Eye (tissue), 1 donor: ENCODE measurements around the gene NDFIP2.

ENCODE experiments used
- DNase-seq: peaks from one replicate; pipeline ENCODE4 v3.0.0-alpha.2; 2015

The NDFIP2 gene

DNA sequence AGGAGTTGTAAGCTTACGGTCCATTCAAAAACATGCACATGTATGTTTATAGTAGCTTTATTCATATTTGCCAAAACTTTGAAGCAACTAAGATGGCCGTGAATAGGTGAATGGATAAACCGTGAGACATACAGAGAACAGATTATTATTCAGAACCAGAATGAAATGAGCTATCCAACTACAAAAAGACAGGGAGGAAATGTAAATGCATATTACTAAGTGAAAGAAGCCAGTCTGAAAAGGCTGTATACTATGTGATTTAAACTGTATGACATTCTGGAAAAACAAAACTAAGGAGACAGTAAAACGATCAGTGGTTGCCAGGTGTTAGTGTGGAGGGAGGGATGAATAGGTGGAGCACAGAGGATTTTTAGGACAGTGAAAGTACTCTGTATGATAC is 19.9 kb downstream of the NDFIP2 start:
- DNase-seq: no peak

DNA sequence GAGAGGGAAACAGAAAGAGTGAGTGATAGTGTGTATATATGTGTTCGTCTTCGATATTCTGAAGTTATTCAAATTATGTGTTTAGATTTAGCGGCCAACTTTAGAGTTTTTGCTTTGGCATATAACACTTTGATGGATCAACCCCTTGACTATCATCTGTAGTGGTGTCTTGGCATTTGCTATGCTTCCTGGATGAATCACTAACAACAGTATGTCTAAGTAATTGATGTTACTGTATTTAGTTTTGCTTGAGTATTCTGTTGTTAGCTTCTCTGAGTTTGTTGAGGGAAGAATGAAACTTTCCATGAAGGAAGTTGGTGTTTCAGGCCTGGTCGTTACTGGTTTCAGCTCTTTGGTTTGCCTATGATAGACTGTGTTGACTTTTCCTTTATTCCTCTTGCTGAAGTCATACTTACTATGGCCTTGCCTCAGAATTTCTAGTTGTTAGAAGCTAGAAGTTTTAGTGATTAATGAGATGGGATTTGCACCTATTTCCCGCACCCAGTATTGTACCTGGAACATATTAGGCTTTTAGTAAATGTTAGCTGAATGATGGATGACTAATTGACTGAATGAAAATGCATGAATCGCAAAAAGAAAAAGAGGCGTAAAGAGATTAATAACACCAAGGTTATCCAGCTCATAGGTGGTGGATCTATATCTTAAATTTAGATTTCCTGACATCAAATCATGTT is 20.7 kb downstream of the NDFIP2 start:
- no peak for DNase-seq

DNA sequence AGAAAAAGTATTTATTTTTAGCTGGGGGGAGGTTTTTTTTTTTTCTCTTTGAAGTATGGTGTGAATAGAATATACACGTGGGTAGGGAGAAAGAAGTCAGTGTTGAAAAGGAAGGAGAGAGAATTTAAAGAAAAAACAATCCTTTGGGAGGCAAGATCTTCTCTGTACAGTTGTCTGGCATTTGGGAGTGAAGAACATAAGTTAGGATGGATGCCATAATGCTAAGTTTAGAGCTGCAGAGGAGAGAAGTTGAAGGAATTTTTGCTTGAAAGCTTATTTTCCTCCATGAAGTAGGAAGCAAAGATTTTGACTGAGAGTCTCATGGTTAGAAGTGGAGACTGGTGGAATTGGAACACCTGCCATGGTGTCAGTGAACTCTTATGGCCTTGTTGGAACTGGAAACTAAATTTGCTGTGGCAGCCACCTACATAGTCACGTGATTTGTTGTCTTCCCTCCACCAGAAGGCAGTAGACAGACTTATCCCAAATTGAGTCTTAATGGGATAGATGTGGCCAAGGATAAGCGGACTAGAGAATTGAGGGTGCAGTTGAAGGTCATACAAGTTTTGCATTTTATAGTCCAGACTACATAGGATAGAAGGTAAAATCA is 22.0 kb downstream of the NDFIP2 start:
- no peak for DNase-seq

DNA sequence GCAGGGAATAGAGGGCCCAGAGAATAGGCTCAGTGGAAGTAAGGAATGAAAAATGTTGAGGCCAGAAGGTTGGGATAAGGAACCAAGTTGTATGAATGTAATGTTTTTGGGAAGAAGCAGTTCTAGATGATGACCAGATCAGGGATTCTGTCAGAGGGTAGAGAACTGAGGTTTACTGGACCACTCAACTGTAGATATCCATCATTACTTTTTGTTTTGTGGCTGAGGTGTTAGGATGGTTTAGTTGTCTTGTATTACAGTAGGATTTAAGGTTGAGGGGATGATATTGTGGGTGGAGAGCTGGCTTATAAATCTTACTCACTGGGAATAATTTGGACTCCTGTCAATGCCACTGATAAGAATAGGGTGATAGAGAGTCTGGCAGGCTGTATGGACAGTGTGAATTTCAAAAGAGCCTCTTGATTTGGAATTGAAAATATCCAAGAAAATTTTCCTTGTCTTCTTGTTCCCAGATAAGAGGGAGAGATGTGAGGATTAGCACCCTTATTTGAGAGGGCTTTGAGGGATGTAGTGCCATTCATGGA is 22.6 kb downstream of the NDFIP2 start:
- DNase-seq: no peak

DNA sequence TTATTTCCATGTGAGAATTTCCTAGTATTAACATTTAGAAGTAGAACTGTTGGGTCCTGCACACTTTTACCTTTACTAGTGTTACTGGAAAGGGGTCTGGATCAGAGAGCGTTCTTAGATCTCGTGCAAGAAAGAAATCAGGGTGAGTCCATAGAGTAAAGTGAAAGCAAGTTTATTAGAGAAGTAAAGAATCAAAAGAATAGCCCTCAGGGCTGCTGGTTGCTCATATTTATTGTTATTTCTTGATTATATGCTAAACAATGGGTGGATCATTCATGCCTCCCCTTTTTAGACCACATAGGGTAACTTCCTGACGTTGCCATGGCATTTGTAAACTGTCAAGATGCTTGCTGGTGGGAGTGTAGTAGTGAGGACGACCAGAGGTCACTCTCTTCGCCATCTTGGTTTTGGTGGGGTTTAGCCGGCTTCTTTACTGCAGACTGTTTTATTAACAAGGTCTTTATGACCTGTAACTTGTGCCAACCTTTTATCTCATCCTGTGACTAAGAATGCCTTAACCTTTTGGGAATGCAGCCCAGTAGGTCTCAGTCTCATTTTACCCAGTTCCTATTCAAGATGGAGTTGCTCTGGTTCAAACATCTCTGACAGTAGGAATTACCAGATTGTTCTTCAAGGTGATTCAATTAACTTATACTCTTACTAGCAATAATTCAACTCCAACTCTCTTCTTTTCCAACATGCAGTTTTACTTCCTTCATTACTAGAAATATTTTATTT is 27.4 kb downstream of the NDFIP2 start:
- no peak for DNase-seq

DNA sequence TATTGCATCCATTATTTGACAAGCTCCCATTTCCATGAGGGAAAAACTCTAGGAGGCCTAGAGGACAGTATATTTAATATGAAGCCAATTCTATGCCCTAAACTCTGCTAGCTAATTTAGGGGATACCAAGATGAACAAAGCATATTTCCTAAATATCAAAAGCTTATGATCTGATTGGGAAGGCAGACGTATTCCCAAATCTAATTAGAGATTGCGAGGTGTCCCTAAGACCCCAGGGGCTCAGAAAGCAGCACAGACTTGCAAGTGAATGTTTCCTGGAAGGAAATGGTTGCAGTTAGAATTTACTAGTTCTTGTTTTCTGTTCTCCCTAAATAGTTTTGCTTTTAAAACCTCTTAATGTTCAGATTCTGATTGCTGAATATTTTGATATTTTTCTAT is 30.7 kb downstream of the NDFIP2 start:
- DNase-seq: no peak

DNA sequence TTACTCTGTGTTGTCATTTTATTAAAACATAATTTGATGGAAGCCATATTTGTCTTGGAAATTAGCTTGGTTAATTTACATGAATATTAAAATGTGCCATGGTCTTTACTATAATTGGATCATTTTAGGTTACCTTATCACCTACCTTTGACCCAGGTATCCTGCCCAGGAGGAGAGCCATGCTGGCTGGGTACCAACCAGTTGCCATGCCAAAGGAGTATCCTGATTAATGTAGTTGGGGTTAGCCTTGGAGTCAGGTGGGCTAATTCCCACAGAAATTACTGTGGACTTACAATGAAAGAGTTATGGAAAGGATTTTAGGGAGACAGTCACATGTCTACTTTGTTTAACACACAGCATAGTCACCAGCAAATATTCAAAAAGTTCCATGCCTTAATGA is 32.0 kb downstream of the NDFIP2 start:
- no peak for DNase-seq

DNA sequence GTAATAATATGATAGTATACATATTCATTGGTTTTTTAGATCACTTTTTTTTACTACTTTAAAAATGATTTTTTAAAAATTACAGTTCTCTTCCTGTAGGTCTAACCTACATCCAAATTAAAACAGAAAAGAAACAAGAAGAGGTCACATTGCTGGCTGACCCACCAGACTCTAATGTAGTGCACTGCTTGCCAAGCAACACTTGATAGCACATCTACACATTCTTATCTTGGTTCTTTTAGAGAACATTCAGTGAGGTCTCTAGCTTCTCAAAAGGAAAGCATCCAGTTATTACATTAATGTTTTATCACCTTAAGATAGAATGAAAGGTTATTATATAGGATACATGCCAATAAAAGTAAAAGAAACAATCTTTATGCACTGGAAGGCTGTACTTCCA is 35.6 kb downstream of the NDFIP2 start:
- no peak for DNase-seq

DNA sequence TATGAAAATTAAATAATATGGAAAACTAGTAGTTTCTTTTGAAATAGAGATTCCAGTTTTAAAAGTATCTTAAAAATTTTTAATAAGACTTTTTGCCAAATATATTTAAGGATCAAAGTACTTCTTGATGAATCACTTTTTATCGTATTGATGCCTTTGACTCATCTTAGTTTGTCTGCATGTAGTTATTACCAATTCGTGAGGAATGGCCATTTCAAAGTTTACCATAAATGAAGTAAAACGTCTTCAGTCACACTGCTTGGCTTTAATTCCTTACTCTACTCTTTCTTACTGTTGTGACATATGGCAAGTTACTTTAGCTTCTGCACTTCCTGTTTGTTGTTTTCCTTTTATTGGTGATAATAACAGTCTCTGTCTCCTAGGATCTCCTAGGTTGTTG is 38.3 kb downstream of the NDFIP2 start:
- DNase-seq: no peak

DNA sequence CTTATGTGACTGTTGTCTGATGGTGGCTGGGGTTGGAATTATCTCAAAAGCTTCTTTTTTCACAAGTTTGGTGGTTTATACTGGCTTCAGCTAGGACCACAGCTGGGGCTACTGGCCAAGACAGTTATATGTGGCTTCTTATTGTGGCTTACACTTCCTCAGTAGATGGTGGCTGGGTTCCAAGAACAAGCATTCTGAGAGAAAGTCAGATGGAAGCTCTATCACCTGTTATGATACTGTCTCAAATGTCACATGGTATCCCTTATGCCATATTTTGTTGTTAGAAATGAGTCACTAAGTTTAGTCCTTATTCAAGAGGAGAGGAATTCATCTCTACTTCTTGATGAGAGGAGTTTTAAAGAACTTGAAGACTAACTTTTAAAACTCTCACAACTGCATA is 41.6 kb downstream of the NDFIP2 start:
- no peak for DNase-seq

DNA sequence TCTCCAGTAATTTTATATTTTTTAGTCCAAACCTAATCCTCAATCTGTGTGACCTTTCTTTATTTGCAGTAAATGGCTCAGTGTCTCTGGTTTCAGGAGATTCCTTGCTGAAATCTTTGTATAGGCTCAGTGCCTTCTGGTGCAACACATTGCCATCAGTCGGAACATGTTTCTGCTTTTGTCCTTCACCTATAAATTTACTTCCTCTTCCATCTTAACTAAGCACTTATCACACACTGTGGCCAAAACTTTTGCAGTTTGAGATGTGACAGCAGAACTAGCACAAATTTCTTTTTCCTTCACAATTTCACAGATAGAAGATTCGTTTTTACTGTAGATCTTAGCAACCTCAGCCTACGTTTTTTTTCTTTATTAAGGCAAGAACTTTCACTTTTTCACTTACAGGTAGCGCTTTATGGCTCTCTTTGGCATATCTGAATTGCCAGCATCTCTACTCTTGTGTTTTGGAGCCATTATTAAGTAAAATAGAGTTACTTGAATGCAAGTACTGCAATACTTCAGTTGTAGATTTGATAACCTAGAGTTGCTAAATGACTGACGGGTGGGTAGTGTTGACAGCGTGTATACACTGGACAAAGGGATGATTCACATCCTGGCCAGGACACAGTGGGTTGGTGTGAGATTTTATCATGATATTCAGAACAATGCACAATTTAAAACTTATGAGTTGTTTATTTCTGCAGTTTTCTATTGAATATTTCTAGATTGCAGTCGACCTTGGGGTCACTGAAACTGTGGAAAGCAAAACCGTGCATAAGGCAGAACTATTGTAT is 44.3 kb downstream of the NDFIP2 start:
- DNase-seq: no peak

DNA sequence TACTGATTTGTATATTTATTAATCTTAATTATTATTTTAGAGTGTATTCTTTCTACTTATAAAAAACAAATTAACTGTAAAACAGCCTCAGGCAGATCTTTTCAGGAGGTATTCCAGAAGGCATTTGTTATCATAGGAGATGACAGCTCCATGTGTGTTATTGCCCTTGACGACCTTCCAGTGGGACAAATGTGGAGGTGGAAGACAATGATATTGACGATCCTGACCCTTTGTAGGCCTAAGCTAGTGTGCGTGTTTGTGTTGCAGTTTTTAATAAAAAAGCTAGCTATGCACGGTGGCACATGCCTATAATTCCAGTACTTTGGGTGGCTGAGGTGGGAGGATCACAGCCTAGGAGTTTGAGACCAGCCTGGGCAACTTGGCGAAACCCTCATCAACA is 46.7 kb downstream of the NDFIP2 start:
- DNase-seq: no peak

DNA sequence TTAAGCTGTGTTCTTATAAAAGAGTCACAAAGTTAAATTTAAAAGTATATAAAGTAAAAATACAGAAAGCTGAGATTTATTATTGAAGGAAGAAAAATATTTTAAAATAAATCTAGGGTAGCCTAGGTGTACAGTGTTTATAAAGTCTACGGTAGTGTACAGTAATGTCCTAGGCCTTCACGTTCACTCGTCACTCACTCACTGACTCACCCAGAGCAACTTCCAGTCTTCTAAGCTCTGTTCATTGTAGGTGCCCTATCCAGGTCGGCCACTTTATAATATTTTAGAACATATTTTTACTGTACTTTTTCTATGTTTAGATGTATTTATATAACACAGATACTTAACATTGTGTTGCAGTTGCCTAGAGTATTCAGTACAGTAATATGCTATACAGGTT is 47.4 kb downstream of the NDFIP2 start:
- DNase-seq: no peak

DNA sequence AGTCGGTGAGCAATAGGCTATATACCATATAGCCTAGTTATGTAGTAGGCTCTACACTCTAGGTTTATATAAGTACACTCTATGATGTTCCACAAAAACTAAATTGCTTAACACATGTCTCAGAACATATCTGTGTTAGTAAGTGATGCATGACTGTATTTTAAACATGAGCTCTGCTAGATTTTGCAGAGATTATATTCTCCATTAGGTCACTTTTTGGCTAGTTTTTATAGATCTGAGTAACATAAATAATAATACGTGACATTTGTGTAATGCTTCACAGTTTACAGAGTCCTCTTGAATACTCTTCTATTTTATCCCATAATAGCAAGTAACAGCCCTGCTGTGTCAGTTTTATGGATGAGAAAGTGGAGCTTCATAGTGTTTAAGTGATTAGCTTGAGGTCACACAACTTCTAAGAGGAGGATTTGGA is 47.8 kb downstream of the NDFIP2 start:
- no peak for DNase-seq

DNA sequence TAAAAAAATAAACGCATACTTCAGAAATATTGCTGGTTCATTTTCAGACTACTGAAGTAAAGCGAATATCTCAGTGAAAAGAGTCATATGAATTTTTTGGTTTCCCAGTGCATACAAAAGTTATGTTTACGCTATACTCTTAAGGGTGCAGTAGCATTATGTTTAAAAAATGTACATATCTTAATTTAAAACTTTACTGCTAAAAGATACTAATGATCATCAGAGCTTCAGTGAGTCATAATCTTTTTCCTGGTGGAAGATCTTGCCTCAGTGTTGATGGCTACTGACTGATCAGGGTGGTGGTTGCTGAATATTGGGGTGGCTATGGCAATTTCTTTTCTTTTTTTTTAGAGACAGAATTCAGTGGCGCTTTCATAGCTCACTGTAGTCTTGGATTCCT is 48.9 kb downstream of the NDFIP2 start:
- DNase-seq: no peak

DNA sequence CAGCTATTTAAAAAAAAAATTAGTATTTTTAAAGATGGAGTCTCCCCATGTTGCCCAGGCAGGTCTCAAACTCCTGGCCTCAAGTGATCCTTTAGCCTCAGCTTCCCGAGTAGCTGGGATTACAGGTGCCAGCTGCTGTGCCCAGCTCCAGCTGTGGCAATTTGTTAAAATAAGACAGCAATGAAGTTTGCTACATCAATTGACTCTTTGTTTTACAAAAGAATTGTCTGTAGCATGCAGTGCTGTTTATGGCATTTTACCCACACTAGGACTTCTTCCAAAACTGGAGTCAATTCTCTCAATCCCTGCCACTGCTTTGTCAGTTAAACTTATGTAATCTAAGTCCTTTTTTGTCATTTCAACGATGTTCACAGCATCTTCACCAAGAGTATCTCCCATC is 49.3 kb downstream of the NDFIP2 start:
- DNase-seq: no peak

DNA sequence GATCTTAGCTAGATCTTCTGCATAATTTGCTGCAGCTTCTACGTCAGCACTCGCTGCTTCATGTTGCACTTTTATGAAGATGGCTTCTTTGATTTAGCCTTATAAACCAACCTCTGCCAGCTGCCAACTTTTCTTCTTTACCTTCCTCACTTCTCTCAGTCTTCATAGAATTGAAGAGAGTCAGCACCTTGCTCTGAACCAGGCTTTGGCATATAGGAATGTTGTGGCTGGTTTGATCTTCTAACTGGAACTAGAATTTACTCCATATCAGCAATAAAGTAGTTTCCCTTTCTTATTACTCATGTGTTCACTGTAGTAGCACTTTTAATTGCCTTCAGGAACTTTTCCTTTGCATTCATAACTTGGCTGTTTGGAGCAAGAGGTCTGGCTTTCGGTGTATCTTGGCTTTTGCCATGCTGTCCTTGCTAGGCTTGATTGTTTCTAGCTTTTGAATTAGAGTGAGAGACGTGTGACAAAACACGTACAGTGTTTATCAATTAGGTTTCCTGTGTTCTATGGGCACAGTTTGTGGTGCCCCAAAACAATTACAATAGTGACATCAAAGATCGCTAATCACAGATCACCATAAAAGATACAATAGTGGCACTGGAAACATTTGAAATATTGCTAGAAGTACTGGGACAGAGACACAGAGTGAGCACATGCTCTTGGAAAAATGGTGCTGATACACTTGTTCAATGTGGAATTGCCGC is 50.7 kb downstream of the NDFIP2 start:
- DNase-seq: no peak

DNA sequence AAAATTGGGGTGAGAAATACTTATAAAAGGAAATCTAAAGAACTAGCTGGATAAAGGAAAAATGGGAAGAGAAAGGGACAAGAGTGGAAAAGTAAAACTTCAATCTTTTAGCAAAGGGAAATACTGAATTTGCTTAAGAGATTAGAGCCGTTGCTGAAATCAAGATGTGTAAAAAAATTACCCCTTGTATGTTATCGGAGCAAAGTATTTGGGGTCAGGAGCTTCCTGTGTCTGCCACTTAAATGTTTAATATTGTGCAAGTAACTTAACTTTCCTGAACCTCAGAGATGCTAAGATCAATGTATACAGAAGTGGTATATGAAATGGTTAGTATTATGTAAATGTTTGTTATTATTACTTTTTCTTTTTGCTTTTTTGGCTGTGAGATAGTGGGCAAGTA is 51.6 kb downstream of the NDFIP2 start:
- no peak for DNase-seq

DNA sequence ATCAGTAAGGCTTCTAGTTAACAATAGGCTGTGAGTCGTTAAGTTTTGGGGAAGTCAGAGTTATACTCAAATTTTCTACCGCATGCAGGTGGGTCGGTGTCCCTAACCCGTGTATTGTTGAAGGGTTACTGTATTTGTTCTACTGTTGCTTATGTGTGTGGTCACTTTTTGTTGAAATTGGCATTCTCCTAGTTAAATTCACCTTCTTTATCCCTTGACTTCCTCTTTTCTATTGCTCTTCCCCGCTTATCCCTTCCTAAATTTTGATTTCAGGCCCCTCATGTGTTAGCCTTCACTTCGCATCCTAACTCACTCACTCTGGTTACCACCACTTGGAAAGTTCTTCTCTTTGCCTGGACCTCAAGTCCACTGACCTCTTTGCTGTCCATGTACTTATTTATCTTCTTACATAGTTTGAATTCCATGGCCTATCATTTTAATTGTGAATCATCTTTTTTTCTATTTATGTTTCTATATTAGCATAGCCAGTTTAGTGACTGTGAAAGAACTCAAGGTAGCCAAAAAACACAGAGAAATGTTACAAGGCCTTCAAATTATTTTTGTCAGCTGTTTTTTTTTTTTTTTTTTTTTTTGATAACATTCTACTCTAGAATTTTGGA is 52.9 kb downstream of the NDFIP2 start:
- DNase-seq: no peak

DNA sequence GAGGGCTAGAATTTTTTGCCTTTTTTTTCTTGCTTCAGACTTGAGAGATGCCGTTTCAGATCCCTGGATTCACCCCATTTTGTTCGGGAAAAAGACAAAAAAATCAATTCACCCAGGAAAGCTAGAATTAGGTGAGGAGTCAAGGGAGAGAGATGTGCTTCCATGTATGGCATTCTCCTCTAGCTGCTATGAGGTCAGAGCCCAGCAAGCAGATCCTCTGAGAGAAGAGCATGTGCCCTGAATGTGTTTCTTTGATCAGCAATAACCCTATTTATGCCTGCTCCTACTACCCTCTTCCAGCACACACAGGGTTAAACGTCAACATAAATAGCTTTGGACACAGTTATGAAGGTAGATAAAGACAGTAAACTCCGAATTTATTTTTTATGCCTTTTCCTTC is 53.6 kb downstream of the NDFIP2 start:
- DNase-seq: no peak

DNA sequence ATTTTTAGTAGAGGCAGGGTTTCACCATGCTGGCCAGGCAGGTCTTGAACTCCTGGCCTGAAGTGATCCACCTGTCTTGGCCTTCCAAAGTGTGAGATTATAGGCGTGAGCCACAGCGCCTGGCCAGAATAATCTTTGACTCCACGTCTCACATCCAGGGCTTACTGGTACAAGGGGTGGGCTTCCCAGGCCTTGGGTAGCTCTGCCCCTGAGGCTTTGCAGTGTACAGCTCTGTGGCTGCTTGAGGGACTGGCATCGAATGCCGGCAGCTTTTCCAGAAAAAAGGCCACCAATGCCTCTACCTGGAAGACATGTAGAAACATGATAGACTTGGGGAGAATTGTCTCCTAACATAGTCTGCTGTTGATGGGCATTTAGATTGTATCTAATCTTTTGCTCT is 57.8 kb downstream of the NDFIP2 start:
- DNase-seq: no peak

DNA sequence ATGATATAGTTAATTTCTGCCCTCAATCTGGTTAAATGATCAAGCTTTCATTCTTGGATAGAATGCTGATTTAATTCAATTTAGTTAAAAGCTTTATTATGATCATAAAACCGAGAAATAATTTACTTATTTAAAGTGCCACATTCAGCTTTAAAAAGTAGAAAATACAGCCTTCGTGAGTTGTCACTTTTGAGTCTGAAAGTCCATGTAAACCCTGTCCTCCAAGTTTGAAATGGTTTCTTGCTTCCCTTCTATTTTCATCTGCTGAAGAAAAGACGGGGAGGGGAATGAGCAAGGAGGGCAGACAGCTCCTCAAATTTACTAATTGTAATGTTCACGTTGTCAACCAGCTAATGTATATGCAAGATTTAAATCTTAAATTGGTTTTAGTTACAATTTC is 59.5 kb downstream of the NDFIP2 start:
- DNase-seq: no peak
